ENCODE measurements around the gene PHLDA1. TPM values are rescaled to one million over a fixed set of nuclear protein-coding genes. Genes with fewer than 3 reads are reported as not detected.

The PHLDA1 gene
- total and polyA plus RNA-seq, 2 donors (not counting 3 experiments of a cell fraction or from before 2014, with no cell fraction given): 14.1 to 30.8 TPM

GRCh38 chr12:76022506-76022905 lies 9.1 kb downstream of the PHLDA1 start:
- no peaks in the 10 kb centered on the region for H3K79me2 ChIP-seq (ENCODE audit: control insufficient read depth, insufficient read depth, low read length)
- FAIRE-seq (no peak), DNase-seq (ENCODE audit: low read depth, low spot score) (no peak)
- peaks cover 50% of the 10 kb centered on the region for H3K4me1 ChIP-seq (ENCODE audit: control insufficient read depth, extremely low read depth, insufficient read depth, low read length)
- ChIA-PET CTCF (no interaction called here), POLR2A (no interaction called here)
- no peaks in the 10 kb centered on the region for H3K9me1 ChIP-seq (replicated peaks; ENCODE audit: control insufficient read depth, extremely low read depth, insufficient read depth, low read length)
- no TSS peak for BruUV-seq (replicated peaks)
- H3K27me3 ChIP-seq (ENCODE audit: control insufficient read depth in 2 of 2, insufficient read depth in 2 of 2, low read length in 2 of 2): no peaks in the 10 kb centered on the region
- H3K36me3 ChIP-seq (ENCODE audit: control insufficient read depth in 2 of 2, extremely low read depth in 1 of 2, insufficient read depth in 2 of 2, low read length in 2 of 2): no peaks in the 10 kb centered on the region
- H3K4me3 ChIP-seq (replicated peaks in 1 of 3; ENCODE audit: insufficient read depth in 1 of 3, low read depth in 1 of 3, low read length in 3 of 3): no peak overlapping the region
- no peaks in the 10 kb centered on the region for H4K20me1 ChIP-seq (replicated peaks; ENCODE audit: control insufficient read depth, extremely low read depth, insufficient read depth, low read length)
- H3K9ac ChIP-seq (replicated peaks; ENCODE audit: extremely low read depth, insufficient read depth, low read length): no peak overlapping the region
- H3K27ac ChIP-seq (ENCODE audit: insufficient read depth, low read depth, low read length): no peak overlapping the region
- no peak overlapping the region for H2AFZ ChIP-seq (ENCODE audit: low read depth, low read length)
- H3K9me3 ChIP-seq (replicated peaks; ENCODE audit: control insufficient read depth, insufficient read depth, low read length): no peaks in the 10 kb centered on the region
- no peak overlapping the region for H3K4me2 ChIP-seq (ENCODE audit: insufficient read depth, low read length)
- dilution Hi-C loops (cut with MboI; ENCODE audit: extremely low pct_ligation_motif_present, low sequenced_read_pairs) (no loop called here), intact Hi-C loops (cut with micrococcal nuclease) (no loop called here)
- TF ChIP-seq, protein P1, sequence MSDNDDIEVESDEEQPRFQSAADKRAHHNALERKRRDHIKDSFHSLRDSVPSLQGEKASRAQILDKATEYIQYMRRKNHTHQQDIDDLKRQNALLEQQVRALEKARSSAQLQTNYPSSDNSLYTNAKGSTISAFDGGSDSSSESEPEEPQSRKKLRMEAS (IDR thresholded peaks at IDR 0.05; ENCODE audit: insufficient read depth, insufficient read length): no peak
- no peak for TF ChIP-seq GATA2 (IDR thresholded peaks at IDR 0.05; ENCODE audit: insufficient read depth, insufficient read length, low read depth, low read length)
- TF ChIP-seq, protein P2, sequence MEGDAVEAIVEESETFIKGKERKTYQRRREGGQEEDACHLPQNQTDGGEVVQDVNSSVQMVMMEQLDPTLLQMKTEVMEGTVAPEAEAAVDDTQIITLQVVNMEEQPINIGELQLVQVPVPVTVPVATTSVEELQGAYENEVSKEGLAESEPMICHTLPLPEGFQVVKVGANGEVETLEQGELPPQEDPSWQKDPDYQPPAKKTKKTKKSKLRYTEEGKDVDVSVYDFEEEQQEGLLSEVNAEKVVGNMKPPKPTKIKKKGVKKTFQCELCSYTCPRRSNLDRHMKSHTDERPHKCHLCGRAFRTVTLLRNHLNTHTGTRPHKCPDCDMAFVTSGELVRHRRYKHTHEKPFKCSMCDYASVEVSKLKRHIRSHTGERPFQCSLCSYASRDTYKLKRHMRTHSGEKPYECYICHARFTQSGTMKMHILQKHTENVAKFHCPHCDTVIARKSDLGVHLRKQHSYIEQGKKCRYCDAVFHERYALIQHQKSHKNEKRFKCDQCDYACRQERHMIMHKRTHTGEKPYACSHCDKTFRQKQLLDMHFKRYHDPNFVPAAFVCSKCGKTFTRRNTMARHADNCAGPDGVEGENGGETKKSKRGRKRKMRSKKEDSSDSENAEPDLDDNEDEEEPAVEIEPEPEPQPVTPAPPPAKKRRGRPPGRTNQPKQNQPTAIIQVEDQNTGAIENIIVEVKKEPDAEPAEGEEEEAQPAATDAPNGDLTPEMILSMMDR (IDR thresholded peaks at IDR 0.05; ENCODE audit: extremely low read depth in 1 of 2, insufficient read depth in 1 of 2, low read depth in 1 of 2, low read length in 2 of 2): no peak
- no peak for TF ChIP-seq EZH2 (IDR thresholded peaks at IDR 0.05; ENCODE audit: borderline replicate concordance, low read depth, low read length, severe bottlenecking)
- TF ChIP-seq MYC (IDR thresholded peaks at IDR 0.05; ENCODE audit: low read depth, low read length): no peak
- TF ChIP-seq POLR2AphosphoS5 (IDR thresholded peaks at IDR 0.05; ENCODE audit: insufficient read depth, low read depth, low read length): no peak
- no peak for TF ChIP-seq JUN (IDR thresholded peaks at IDR 0.05; ENCODE audit: borderline replicate concordance, insufficient read depth, insufficient read length, low read depth)
- TF ChIP-seq POLR2A (IDR thresholded peaks at IDR 0.05; ENCODE audit: low read depth, low read length): no peak
- TF ChIP-seq FOS (IDR thresholded peaks at IDR 0.05; ENCODE audit: borderline replicate concordance, insufficient read depth, low read length): no peak
